ENCODE measurements around the gene ADAMTS2. TPM values are rescaled to one million over a fixed set of nuclear protein-coding genes. Genes with fewer than 3 reads are reported as not detected.

Gene ADAMTS2
- total RNA-seq, 1 experiment from 2014 or later = not detected

DNA sequence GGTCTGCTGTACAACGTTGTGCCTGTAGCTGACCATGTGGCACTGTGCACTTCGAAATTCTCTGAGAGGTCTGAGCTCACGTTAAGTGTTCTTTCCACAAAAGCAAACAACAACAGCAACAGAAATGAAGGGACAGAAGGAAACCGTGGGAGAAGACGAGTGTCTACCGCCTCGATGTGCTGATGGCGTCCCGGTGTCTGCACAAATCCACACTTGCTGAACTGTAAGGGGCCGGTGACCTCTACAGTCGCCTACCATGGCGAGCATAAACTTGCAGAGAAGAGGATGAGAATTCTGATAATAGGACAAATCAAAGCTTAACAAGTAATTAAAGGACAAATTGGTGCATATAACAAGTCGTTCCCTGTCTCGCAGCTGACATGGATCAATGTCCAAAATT, 114.0 kb downstream of the ADAMTS2 start:
- ChIA-PET CTCF (no interaction called here), POLR2A (ENCODE audit: unreplicated experiment) (no interaction called here)
- BruUV-seq (replicated peaks) = no TSS peak
- DNase-seq (no peak), ATAC-seq (no peak)
- TF ChIP-seq EZH2phosphoT487 (IDR thresholded peaks at IDR 0.05; ENCODE audit: borderline replicate concordance, low read length) (no peak), EZH2 (IDR thresholded peaks at IDR 0.05; ENCODE audit: low read length, unreplicated experiment) (no peak)
- no peak overlapping the region for H3K4me3 ChIP-seq (ENCODE audit: low read length)
- H3K9me2 ChIP-seq (replicated peaks; ENCODE audit: low read length) = no peaks in the 10 kb centered on the region
- no peaks in the 10 kb centered on the region for H3K79me2 ChIP-seq (ENCODE audit: low read length)
- no peak overlapping the region for H3K4me2 ChIP-seq (ENCODE audit: low read length)
- no peaks in the 10 kb centered on the region for H4K20me1 ChIP-seq (ENCODE audit: low read length)
- H3K27ac ChIP-seq (ENCODE audit: low read length) = no peak overlapping the region
- H3K9me3 ChIP-seq (ENCODE audit: low read length) = no peaks in the 10 kb centered on the region
- H2AFZ ChIP-seq (ENCODE audit: low read length) = no peak overlapping the region
- H3K36me3 ChIP-seq (ENCODE audit: low read depth, low read length) = no peaks in the 10 kb centered on the region
- no peaks in the 10 kb centered on the region for H3K4me1 ChIP-seq (ENCODE audit: insufficient read depth, low read length)
- intact Hi-C loops (cut with micrococcal nuclease) = no loop called here
- H3K27me3 ChIP-seq (ENCODE audit: low read length) = peaks cover 54% of the 10 kb centered on the region
- H3F3A ChIP-seq (ENCODE audit: low read length, unreplicated experiment) = no peaks in the 10 kb centered on the region
- no peak overlapping the region for H3K9ac ChIP-seq (ENCODE audit: low read length)

DNA sequence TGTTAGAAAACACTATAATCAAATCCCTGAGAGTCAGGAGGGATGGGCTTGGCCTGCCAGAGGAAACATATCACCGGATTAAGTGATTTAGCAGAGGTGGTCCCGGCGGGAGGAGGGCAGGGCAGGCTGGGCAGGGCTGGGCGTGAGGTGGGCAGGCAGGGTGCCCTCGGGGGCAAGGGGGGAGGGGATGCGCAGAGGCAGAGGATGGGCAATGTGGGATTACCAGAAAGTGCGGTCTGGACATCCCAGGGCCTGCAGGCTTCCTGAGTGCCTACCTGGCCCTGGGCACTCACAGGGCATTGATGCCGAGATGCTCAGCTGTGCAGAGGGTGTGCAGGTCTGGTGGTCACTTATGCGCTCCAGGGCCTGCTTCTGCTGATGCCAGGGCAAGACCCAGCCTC, 115.2 kb downstream of the ADAMTS2 start:
- no TSS peak for BruUV-seq (replicated peaks)
- Histone ChIP-seq H3K9ac (ENCODE audit: low read length) (no peak overlapping the region), H3K79me2 (ENCODE audit: low read length) (no peaks in the 10 kb centered on the region), H3K9me2 (replicated peaks; ENCODE audit: low read length) (no peaks in the 10 kb centered on the region), H3K4me2 (ENCODE audit: low read length) (no peak overlapping the region), H3K4me3 (ENCODE audit: low read length) (no peak overlapping the region), H3F3A (ENCODE audit: low read length, unreplicated experiment) (no peaks in the 10 kb centered on the region), H3K9me3 (ENCODE audit: low read length) (no peaks in the 10 kb centered on the region), H3K27me3 (ENCODE audit: low read length) (peaks cover 58% of the 10 kb centered on the region), H2AFZ (ENCODE audit: low read length) (no peak overlapping the region), H3K36me3 (ENCODE audit: low read depth, low read length) (no peaks in the 10 kb centered on the region), H4K20me1 (ENCODE audit: low read length) (no peaks in the 10 kb centered on the region), H3K4me1 (ENCODE audit: insufficient read depth, low read length) (no peaks in the 10 kb centered on the region), H3K27ac (ENCODE audit: low read length) (no peak overlapping the region)
- ATAC-seq (no peak), DNase-seq (no peak)
- intact Hi-C loops (cut with micrococcal nuclease) = no loop called here
- ChIA-PET POLR2A (ENCODE audit: unreplicated experiment) (no interaction called here), CTCF (no interaction called here)
- TF ChIP-seq EZH2phosphoT487 (IDR thresholded peaks at IDR 0.05; ENCODE audit: borderline replicate concordance, low read length) (no peak), EZH2 (IDR thresholded peaks at IDR 0.05; ENCODE audit: low read length, unreplicated experiment) (no peak)

DNA sequence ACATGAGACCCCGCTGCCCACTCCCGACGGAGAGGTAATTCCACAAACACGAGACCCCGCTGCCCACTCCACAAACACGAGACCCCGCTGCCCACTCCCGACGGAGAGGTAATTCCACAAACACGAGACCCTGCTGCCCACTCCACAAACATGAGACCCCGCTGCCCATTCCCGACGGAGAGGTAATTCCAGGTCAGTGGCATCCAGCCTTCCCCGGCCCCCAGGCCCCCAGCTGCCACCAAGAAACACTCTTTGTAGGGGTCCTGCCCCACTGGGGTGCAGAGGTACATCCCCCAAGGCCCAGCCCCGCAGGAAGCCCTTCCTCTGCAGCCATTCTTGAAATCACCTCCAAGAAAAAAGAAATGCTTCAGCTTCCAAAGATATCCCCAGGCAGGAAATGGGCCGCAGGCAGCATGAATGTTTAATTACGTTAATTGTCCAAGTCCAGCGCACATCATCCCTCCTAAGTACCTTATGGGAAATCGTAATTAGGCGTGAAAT, 115.9 kb downstream of the ADAMTS2 start:
- BruUV-seq (replicated peaks) = no TSS peak
- H3K9me2 ChIP-seq (replicated peaks; ENCODE audit: low read length) = no peaks in the 10 kb centered on the region
- H3K36me3 ChIP-seq (ENCODE audit: low read depth, low read length) = no peaks in the 10 kb centered on the region
- CTCF ChIA-PET = no interaction called here
- H3K4me1 ChIP-seq (ENCODE audit: insufficient read depth, low read length) = no peaks in the 10 kb centered on the region
- peaks cover 54% of the 10 kb centered on the region for H3K27me3 ChIP-seq (ENCODE audit: low read length)
- POLR2A ChIA-PET (ENCODE audit: unreplicated experiment) = no interaction called here
- intact Hi-C loops (cut with micrococcal nuclease) = no loop called here
- H3F3A ChIP-seq (ENCODE audit: low read length, unreplicated experiment) = no peaks in the 10 kb centered on the region
- H3K4me2 ChIP-seq (ENCODE audit: low read length) = no peak overlapping the region
- H3K9ac ChIP-seq (ENCODE audit: low read length) = no peak overlapping the region
- no peak overlapping the region for H3K4me3 ChIP-seq (ENCODE audit: low read length)
- TF ChIP-seq EZH2phosphoT487 (IDR thresholded peaks at IDR 0.05; ENCODE audit: borderline replicate concordance, low read length) (no peak), EZH2 (IDR thresholded peaks at IDR 0.05; ENCODE audit: low read length, unreplicated experiment) (no peak)
- TF ChIP-seq, protein P1, sequence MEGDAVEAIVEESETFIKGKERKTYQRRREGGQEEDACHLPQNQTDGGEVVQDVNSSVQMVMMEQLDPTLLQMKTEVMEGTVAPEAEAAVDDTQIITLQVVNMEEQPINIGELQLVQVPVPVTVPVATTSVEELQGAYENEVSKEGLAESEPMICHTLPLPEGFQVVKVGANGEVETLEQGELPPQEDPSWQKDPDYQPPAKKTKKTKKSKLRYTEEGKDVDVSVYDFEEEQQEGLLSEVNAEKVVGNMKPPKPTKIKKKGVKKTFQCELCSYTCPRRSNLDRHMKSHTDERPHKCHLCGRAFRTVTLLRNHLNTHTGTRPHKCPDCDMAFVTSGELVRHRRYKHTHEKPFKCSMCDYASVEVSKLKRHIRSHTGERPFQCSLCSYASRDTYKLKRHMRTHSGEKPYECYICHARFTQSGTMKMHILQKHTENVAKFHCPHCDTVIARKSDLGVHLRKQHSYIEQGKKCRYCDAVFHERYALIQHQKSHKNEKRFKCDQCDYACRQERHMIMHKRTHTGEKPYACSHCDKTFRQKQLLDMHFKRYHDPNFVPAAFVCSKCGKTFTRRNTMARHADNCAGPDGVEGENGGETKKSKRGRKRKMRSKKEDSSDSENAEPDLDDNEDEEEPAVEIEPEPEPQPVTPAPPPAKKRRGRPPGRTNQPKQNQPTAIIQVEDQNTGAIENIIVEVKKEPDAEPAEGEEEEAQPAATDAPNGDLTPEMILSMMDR (conservative IDR thresholded peaks at IDR 0.05; ENCODE audit: low read depth, low read length) = no peak
- no peaks in the 10 kb centered on the region for H4K20me1 ChIP-seq (ENCODE audit: low read length)
- no peak overlapping the region for H3K27ac ChIP-seq (ENCODE audit: low read length)
- ATAC-seq (no peak), DNase-seq (no peak)
- H3K79me2 ChIP-seq (ENCODE audit: low read length) = no peaks in the 10 kb centered on the region
- no peaks in the 10 kb centered on the region for H3K9me3 ChIP-seq (ENCODE audit: low read length)
- no peak overlapping the region for H2AFZ ChIP-seq (ENCODE audit: low read length)
